Measurements from ENCODE around the gene PSMA5.

- TF ChIP-seq, protein P1, sequence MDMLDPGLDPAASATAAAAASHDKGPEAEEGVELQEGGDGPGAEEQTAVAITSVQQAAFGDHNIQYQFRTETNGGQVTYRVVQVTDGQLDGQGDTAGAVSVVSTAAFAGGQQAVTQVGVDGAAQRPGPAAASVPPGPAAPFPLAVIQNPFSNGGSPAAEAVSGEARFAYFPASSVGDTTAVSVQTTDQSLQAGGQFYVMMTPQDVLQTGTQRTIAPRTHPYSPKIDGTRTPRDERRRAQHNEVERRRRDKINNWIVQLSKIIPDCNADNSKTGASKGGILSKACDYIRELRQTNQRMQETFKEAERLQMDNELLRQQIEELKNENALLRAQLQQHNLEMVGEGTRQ (CRISPR knock-in tag; IDR thresholded peaks at IDR 0.05), result no peak
- TF ChIP-seq CTCF (IDR thresholded peaks at IDR 0.05) (no peak), MAX (CRISPR knock-in tag; IDR thresholded peaks at IDR 0.05) (no peak), FOXJ3 (CRISPR knock-in tag; IDR thresholded peaks at IDR 0.05; ENCODE audit: borderline replicate concordance) (no peak), CREM (CRISPR knock-in tag; IDR thresholded peaks at IDR 0.05) (no peak), IRF2 (CRISPR knock-in tag; IDR thresholded peaks at IDR 0.05; ENCODE audit: borderline replicate concordance, low read depth) (no peak)
- TF ChIP-seq, protein P2, sequence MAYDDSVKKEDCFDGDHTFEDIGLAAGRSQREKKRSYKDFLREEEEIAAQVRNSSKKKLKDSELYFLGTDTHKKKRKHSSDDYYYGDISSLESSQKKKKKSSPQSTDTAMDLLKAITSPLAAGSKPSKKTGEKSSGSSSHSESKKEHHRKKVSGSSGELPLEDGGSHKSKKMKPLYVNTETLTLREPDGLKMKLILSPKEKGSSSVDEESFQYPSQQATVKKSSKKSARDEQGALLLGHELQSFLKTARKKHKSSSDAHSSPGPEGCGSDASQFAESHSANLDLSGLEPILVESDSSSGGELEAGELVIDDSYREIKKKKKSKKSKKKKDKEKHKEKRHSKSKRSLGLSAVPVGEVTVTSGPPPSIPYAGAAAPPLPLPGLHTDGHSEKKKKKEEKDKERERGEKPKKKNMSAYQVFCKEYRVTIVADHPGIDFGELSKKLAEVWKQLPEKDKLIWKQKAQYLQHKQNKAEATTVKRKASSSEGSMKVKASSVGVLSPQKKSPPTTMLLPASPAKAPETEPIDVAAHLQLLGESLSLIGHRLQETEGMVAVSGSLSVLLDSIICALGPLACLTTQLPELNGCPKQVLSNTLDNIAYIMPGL (CRISPR knock-in tag; IDR thresholded peaks at IDR 0.05), result no peak
- TF ChIP-seq, protein P3, sequence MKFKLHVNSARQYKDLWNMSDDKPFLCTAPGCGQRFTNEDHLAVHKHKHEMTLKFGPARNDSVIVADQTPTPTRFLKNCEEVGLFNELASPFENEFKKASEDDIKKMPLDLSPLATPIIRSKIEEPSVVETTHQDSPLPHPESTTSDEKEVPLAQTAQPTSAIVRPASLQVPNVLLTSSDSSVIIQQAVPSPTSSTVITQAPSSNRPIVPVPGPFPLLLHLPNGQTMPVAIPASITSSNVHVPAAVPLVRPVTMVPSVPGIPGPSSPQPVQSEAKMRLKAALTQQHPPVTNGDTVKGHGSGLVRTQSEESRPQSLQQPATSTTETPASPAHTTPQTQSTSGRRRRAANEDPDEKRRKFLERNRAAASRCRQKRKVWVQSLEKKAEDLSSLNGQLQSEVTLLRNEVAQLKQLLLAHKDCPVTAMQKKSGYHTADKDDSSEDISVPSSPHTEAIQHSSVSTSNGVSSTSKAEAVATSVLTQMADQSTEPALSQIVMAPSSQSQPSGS (CRISPR knock-in tag; IDR thresholded peaks at IDR 0.05; ENCODE audit: borderline replicate concordance, low read depth), result no peak
- TF ChIP-seq, protein P4, sequence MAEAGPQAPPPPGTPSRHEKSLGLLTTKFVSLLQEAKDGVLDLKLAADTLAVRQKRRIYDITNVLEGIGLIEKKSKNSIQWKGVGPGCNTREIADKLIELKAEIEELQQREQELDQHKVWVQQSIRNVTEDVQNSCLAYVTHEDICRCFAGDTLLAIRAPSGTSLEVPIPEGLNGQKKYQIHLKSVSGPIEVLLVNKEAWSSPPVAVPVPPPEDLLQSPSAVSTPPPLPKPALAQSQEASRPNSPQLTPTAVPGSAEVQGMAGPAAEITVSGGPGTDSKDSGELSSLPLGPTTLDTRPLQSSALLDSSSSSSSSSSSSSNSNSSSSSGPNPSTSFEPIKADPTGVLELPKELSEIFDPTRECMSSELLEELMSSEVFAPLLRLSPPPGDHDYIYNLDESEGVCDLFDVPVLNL (CRISPR knock-in tag; IDR thresholded peaks at IDR 0.05; ENCODE audit: borderline replicate concordance, low read depth), result no peak
Measured at GRCh38 chr1:109385417-109385816, 40.8 kb downstream of the PSMA5 start.

All from WTC11 (cell line).